Head of caudate nucleus (tissue), 42 donors: ENCODE measurements around the gene LUZP2.
"Not testable (repeated sequence)": the region's sequence is repeated elsewhere in the genome, so short reads cannot be mapped to it uniquely, and the experiment has no call there.

Experiments used
- DNase-seq, 42 donors: peaks; one replicate each; pipeline versions ENCODE4 v3.0.0 to v3.0.0-alpha.2; 2020 to 2021; ENCODE audit warnings: mixed read lengths in 7 of 42
- intact Hi-C: fragments of 100-400 bp; cut with DNase I; formaldehyde crosslinking; loops from one replicate; pipeline ENCODE4 v1.15.0; 2022

The LUZP2 gene

GRCh38 chr11:24944891-24945290, 448.0 kb downstream of the LUZP2 start:
- no peak for DNase-seq
- intact Hi-C loops, result no loop called here

GRCh38 chr11:24949406-24949805, 452.6 kb downstream of the LUZP2 start:
- DNase-seq, result no peak
- intact Hi-C loops, result no loop called here

GRCh38 chr11:24963852-24964251, 467.0 kb downstream of the LUZP2 start:
- no peak for DNase-seq
- intact Hi-C loops, result no loop called here

GRCh38 chr11:24965748-24966147, 468.9 kb downstream of the LUZP2 start:
- DNase-seq, result no peak
- intact Hi-C loops, result no loop called here

GRCh38 chr11:24993903-24994302, 497.1 kb downstream of the LUZP2 start:
- DNase-seq, intact Hi-C loops: not testable (repeated sequence)

GRCh38 chr11:24999929-25000328, 503.1 kb downstream of the LUZP2 start:
- intact Hi-C loops, DNase-seq: not testable (repeated sequence)

GRCh38 chr11:25037431-25037830, 540.6 kb downstream of the LUZP2 start:
- intact Hi-C loops, result no loop called here
- no peak for DNase-seq

GRCh38 chr11:25038131-25038530, 541.3 kb downstream of the LUZP2 start:
- intact Hi-C loops, result no loop called here
- DNase-seq, result no peak

- no peak for DNase-seq
- intact Hi-C loops, result no loop called here
Measured at GRCh38 chr11:25039165-25039564, 542.3 kb downstream of the LUZP2 start.

- intact Hi-C loops, result no loop called here
- DNase-seq, result no peak
Measured at GRCh38 chr11:25048632-25049031, 551.8 kb downstream of the LUZP2 start.

GRCh38 chr11:25052844-25053243, 556.0 kb downstream of the LUZP2 start:
- intact Hi-C loops, result no loop called here
- DNase-seq, result no peak

- intact Hi-C loops, result no loop called here
- no peak for DNase-seq
Measured at GRCh38 chr11:25057861-25058260, 561.0 kb downstream of the LUZP2 start.

GRCh38 chr11:25065746-25066145, 568.9 kb downstream of the LUZP2 start:
- no peak for DNase-seq
- intact Hi-C loops, result no loop called here

- DNase-seq, result no peak
- intact Hi-C loops, result no loop called here
Measured at GRCh38 chr11:25066706-25067105, 569.9 kb downstream of the LUZP2 start.

- intact Hi-C loops, result no loop called here
- no peak for DNase-seq
Measured at GRCh38 chr11:25068451-25068850, 571.6 kb downstream of the LUZP2 start.

GRCh38 chr11:25094085-25094802, 597.4 kb downstream of the LUZP2 start:
- intact Hi-C loops, result no loop called here

GRCh38 chr11:25119416-25119815, 622.6 kb downstream of the LUZP2 start:
- intact Hi-C loops, result no loop called here
- DNase-seq, result no peak

More at GRCh38 chr11:25094085-25094802, 597.4 kb downstream of the LUZP2 start:
- peak in 1 of 42 donors; percentile 23 for DNase-seq
